GM06990 (cell line): ENCODE data around the gene TSC22D1.
A peak's percentile ranks its signal among the peaks of the same experiment; 100 is the strongest.

Experiments
- DNase-seq: peaks from one replicate; pipeline ENCODE4 v3.0.0-alpha.2; 2011; ENCODE audit not compliant: insufficient read length; ENCODE audit errors: extremely low read depth
- H3K27me3 ChIP-seq: replicated peaks from 2 replicates; pipeline ENCODE4 v1.6.0; 2011; ENCODE audit warnings: low read length; ENCODE audit not compliant: control insufficient read depth, insufficient read depth
- H3K36me3 ChIP-seq: 2 replicates; pipeline ENCODE4 v1.5.1; 2011; ENCODE audit warnings: low read length; ENCODE audit not compliant: control insufficient read depth, insufficient read depth
- H3K4me3 ChIP-seq: replicated peaks from 2 replicates; pipeline ENCODE4 v1.5.1; 2011; ENCODE audit warnings: low read depth, mild to moderate bottlenecking, control low read depth, low read length
- CTCF ChIP-seq: IDR thresholded peaks from 2 replicates; pipeline ENCODE4 v1.5.1; 2011; ENCODE audit warnings: low read length, control low read depth, mild to moderate bottlenecking, inconsistent platforms; ENCODE audit not compliant: insufficient read depth, poor library complexity, severe bottlenecking

The TSC22D1 gene

DNA sequence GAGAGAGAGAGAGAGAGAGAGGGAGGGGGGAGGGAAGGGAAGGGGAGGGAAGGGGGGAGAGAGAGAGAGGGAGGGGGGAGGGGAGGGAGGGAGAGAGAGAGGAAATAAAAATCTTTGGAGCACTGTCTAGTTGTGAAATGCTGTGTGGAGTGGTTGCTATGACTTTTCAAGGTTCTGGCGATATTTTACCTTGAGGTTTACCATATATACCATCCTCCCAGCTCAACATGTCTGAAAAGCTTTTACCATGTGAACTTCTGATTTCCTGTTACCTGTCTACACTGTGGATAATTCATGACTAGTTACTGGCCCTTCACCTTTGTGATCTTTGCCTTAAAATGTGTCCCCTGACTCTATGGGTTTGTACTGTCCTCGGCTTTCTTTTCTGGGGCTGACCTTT is 164.3 kb downstream of the TSC22D1 start:
- no peak overlapping the region for H3K4me3 ChIP-seq
- no peaks in the 10 kb centered on the region for H3K36me3 ChIP-seq
- no peak for TF ChIP-seq CTCF
- DNase-seq, result no peak
- H3K27me3 ChIP-seq, result no peaks in the 10 kb centered on the region; the same call in none of the 2 replicates

GRCh38 chr13:44410328-44410859 is 165.7 kb downstream of the TSC22D1 start:
- Histone ChIP-seq H3K4me3 (no peak overlapping the region), H3K27me3 (no peaks in the 10 kb centered on the region; the same call in none of the 2 replicates), H3K36me3 (no peaks in the 10 kb centered on the region)
- TF ChIP-seq CTCF, result peak; percentile 17
- DNase-seq, result no peak

GRCh38 chr13:44409595-44409994 is 166.5 kb downstream of the TSC22D1 start:
- Histone ChIP-seq H3K4me3 (no peak overlapping the region), H3K36me3 (no peaks in the 10 kb centered on the region), H3K27me3 (no peaks in the 10 kb centered on the region; the same call in none of the 2 replicates)
- no peak for DNase-seq
- no peak for TF ChIP-seq CTCF

GRCh38 chr13:44407891-44408290 is 168.2 kb downstream of the TSC22D1 start:
- H3K36me3 ChIP-seq, result no peaks in the 10 kb centered on the region
- no peak for DNase-seq
- H3K4me3 ChIP-seq, result no peak overlapping the region
- TF ChIP-seq CTCF, result no peak
- H3K27me3 ChIP-seq, result no peaks in the 10 kb centered on the region; the same call in none of the 2 replicates

DNA sequence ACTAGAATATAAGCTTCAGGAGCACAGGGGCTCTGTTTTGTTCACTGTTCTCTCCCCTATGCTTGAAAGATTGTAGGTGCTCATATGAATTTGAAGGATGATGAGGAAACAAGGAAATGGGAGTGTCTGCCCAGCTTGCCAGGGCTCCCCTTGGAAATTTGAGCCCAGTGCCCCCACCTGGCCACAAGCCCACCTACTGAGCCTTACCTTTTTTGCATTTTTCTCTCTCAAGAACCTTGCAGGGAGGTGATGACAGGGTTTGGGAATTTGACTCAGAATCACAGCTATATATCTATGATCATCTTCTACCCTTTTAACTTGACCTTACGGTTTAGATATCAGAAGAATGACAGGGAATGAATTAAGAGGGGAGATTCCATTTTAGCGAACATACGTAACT is 168.8 kb downstream of the TSC22D1 start:
- no peak for TF ChIP-seq CTCF
- H3K4me3 ChIP-seq, result no peak overlapping the region
- H3K27me3 ChIP-seq, result no peaks in the 10 kb centered on the region; the same call in 1 of the 2 replicates
- DNase-seq, result no peak
- H3K36me3 ChIP-seq, result no peaks in the 10 kb centered on the region

DNA sequence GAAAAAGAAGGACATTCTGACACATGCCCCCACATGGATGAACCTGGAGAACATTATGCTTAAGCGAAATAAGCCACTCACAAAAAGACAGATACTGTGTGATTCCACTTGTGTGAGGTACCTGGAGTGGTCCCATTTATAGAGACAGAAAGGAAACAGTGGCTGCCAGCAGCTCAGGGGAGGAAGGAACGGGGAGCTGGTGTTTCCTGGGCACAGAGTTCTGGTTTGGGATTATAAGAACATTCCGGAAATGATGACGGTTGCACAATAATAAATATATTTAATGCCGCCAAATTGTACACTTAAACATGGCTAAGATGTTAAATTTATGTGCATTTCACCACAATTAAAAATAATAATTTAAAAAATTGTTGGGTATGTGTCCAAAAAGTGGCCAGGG is 169.5 kb downstream of the TSC22D1 start:
- no peak overlapping the region for H3K4me3 ChIP-seq
- no peaks in the 10 kb centered on the region; the same call in 1 of the 2 replicates for H3K27me3 ChIP-seq
- H3K36me3 ChIP-seq, result no peaks in the 10 kb centered on the region
- DNase-seq, result no peak
- no peak for TF ChIP-seq CTCF
